Suprapubic skin (tissue), 3 donors: ENCODE data around the gene ATP9B.

Experiments used
- EP300 ChIP-seq: sonication (generic); formaldehyde crosslinking; IDR thresholded peaks from one replicate; pipeline ENCODE4 v1.6.1; 2017; ENCODE audit warnings: antibody characterized with exemption
- TF ChIP-seq, protein P1 (sequence below), 2 donors: fragments of 200-600 bp in 1 of 2; fragments of 450-650 bp in 1 of 2; sonication (generic) in 1 of 2; IDR thresholded peaks; one replicate each; pipeline ENCODE4 v1.5.1; 2016 to 2019; ENCODE audit warnings: antibody characterized with exemption in 2 of 2, mild to moderate bottlenecking in 1 of 2, moderate library complexity in 1 of 2

DNA sequence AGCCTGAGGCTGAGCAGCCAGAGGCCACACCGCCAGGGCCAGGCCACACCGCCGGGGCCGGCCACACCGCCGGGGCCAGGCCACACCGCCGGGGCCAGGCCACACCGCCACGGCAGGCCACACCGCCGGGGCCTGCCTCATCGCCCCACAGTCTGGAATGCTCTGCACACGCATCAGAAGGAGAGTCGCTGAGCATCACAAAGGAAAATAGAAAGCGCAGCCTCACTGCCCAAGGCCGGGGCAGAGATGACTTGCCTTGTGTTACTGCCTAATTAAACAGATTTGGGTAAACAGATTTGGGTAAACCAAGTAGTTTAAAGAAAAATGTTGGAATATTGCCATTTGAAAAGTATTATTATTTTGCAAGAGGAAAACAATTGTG is 316.1 kb downstream of the ATP9B start:
- TF ChIP-seq EP300 = no peak
- TF ChIP-seq, protein P1, sequence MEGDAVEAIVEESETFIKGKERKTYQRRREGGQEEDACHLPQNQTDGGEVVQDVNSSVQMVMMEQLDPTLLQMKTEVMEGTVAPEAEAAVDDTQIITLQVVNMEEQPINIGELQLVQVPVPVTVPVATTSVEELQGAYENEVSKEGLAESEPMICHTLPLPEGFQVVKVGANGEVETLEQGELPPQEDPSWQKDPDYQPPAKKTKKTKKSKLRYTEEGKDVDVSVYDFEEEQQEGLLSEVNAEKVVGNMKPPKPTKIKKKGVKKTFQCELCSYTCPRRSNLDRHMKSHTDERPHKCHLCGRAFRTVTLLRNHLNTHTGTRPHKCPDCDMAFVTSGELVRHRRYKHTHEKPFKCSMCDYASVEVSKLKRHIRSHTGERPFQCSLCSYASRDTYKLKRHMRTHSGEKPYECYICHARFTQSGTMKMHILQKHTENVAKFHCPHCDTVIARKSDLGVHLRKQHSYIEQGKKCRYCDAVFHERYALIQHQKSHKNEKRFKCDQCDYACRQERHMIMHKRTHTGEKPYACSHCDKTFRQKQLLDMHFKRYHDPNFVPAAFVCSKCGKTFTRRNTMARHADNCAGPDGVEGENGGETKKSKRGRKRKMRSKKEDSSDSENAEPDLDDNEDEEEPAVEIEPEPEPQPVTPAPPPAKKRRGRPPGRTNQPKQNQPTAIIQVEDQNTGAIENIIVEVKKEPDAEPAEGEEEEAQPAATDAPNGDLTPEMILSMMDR (IDR thresholded peaks at IDR 0.05) = no peak
